ENCODE results near the gene GJB1.
A peak's percentile ranks its signal among the peaks of the same experiment; 100 is the strongest.

The GJB1 gene

GRCh38 chrX:71215338-71215912, 7.6 kb upstream of the GJB1 start:
- DNase-seq, result no peak

GRCh38 chrX:71216485-71216884, 6.5 kb upstream of the GJB1 start:
- DNase-seq, result no peak

- DNase-seq, result no peak
Observed at GRCh38 chrX:71217298-71217697, 5.7 kb upstream of the GJB1 start.

GRCh38 chrX:71221145-71221544, 1.9 kb upstream of the GJB1 start:
- DNase-seq, result no peak

- DNase-seq, result no peak
Observed at GRCh38 chrX:71224098-71224708, 1.2 kb downstream of the GJB1 start.

GRCh38 chrX:71225009-71225408, 2.0 kb downstream of the GJB1 start:
- no peak for DNase-seq

GRCh38 chrX:71225676-71226075, 2.7 kb downstream of the GJB1 start:
- DNase-seq, result no peak

- DNase-seq, result no peak
Observed at GRCh38 chrX:71227370-71228062, 4.5 kb downstream of the GJB1 start.

GRCh38 chrX:71228063-71228642, 5.1 kb downstream of the GJB1 start:
- no peak for DNase-seq

- DNase-seq, result no peak
Observed at GRCh38 chrX:71235482-71235881, 12.5 kb downstream of the GJB1 start.

GRCh38 chrX:71236836-71237235, 13.8 kb downstream of the GJB1 start:
- no peak for DNase-seq

- DNase-seq, result no peak
Observed at GRCh38 chrX:71239781-71240180, 16.8 kb downstream of the GJB1 start.

GRCh38 chrX:71241301-71241700, 18.3 kb downstream of the GJB1 start:
- DNase-seq, result no peak

- no peak for DNase-seq
Observed at GRCh38 chrX:71244359-71245128, 21.5 kb downstream of the GJB1 start.

- no peak for DNase-seq
Observed at GRCh38 chrX:71245159-71245558, 22.1 kb downstream of the GJB1 start.

GRCh38 chrX:71250841-71251240, 27.8 kb downstream of the GJB1 start:
- DNase-seq, result no peak

GRCh38 chrX:71251466-71251973, 28.5 kb downstream of the GJB1 start:
- DNase-seq, result no peak

- DNase-seq, result no peak
Observed at GRCh38 chrX:71252221-71252620, 29.2 kb downstream of the GJB1 start.

GRCh38 chrX:71253253-71254091, 30.4 kb downstream of the GJB1 start:
- DNase-seq, result peak; percentile 7

- DNase-seq, result peak; percentile 72
Observed at GRCh38 chrX:71254092-71254963, 31.3 kb downstream of the GJB1 start, which contains the start of gene ZMYM3. ZMYM3 (minus strand) TSS chrX:71254140; CDS start chrX:71253255, 885 bp downstream.

- no peak for DNase-seq
Observed at GRCh38 chrX:71256051-71256450, 33.0 kb downstream of the GJB1 start.
